WI38 (cell line): ENCODE measurements around the gene PLPPR3.
A peak's percentile ranks its signal among the peaks of the same experiment; 100 is the strongest.

Experiments
- H3K4me3 ChIP-seq: 2 replicates; pipeline ENCODE4 v1.5.1; 2011; ENCODE audit warnings: low read depth, mild to moderate bottlenecking, control low read depth, low read length
- CTCF ChIP-seq: IDR thresholded peaks from 2 replicates; pipeline ENCODE4 v1.5.1; 2012; ENCODE audit warnings: low read depth, mild to moderate bottlenecking, control low read depth, low read length

PLPPR3 gene

DNA sequence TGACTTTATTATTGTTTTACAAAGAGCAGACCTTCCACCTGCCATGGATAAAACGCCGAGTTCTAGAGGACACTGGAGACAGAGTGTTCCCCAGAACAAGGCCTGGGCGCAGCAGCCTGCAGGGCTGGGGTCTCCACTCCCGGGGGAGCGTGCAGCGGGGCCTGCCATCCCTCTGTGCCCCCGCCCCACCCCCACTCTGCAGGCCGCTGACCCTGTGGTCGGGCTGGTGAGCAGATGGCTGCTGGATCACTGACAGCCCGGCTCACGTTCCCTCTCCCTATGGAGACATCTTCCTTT lies 33.1 kb downstream of the PLPPR3 start:
- no peak overlapping the region for H3K4me3 ChIP-seq
- TF ChIP-seq CTCF: no peak

- no peak overlapping the region for H3K4me3 ChIP-seq
- TF ChIP-seq CTCF: no peak
These were observed 34.2 kb downstream of the PLPPR3 start for GRCh38 chr19:787536-787935.

DNA sequence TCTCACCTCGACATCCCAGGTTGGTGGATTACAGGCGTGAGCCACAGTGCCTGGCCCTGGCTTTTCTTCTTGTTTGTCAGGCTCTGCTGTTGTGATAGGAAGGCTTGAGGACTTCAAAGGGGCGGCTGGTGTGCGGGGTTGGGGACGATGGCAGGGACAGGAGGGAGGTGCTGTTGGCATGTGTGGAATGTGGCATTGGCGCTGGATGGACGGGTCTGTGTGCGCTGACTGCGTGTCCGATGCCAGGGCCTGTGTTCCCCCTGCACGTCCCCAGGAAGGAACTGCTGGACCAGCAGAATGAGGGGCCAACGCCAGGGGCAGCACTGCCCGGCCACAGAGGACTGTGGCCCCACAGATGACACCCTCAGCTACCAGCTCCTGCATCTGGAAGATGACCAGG lies 37.2 kb downstream of the PLPPR3 start:
- no peak overlapping the region for H3K4me3 ChIP-seq
- TF ChIP-seq CTCF: no peak

GRCh38 chr19:782878-783668 lies 38.7 kb downstream of the PLPPR3 start:
- peak overlapping the region; percentile 44 for H3K4me3 ChIP-seq
- no peak for TF ChIP-seq CTCF

DNA sequence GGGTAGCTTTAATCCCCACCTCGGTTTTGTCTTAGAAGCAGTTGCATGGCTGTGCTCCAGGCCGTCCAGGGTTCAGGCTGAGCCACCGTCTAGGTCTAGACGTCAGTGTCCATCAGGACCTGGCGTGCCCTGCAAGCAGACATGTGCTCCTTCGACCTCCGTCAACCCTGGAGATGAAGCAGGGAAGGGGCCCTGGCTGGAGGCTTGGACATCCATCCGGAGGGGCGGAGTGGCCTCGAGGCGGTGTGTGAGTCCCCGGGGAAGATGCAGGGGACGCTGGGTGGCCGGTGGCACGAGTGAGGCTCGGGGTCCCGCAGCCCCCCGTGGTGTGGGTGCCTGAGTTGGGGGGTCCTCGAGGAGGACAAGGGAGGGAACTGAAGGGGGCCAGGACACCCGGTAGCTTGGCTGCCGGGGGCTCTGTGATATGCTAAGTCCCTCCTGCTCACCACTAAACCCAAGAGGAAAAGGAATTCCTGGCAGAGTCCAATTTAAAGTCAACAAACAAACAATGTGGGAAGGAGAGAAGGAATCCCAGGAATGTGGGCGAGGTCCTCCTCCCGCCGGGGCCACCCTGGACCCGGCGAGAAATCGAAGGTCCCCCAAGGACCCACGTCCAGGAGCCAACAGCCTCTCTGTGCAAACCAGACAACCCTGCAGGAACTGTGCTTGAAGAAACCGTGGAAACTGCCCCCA lies 39.4 kb downstream of the PLPPR3 start:
- peak overlapping the region; percentile 44 for H3K4me3 ChIP-seq
- no peak for TF ChIP-seq CTCF

DNA sequence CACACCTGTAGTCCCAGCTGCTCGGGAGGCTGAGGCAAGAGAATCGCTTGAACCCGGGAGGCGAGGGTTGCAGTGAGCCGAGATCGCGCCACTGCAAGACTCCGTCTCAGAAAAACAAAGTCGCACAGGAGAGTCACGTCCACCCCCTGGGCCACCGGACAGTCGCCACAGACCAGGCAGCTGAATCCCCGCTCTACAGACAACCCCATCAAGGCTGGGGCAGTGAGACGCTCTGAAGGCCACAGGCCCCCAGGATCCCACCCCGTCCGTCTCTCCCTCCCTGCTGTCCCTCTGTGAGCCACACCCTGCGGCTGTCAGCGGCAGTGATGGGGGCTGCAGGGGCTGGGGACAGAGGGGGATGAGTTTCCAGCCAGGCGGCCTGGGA lies 40.0 kb downstream of the PLPPR3 start:
- peak overlapping the region; percentile 44 for H3K4me3 ChIP-seq
- TF ChIP-seq CTCF: no peak

DNA sequence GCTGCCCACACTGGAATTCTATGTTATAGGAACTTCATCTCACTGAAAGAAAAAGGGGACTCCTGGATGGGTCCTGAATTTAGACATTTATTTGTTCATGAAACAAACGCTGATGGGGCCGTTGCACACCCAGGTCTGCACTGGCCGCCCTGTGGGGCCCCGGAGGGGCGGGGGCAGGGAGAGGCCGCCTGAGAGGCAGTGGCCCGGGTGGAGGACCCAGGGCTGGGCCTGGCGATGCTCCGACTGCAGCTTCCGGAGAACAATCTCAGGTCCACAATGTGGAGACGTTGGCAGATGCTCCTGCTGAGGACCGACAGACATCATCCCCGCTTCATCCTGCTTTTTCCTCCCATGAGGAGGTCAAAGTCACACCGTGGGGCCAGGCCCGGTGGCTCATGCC lies 40.8 kb downstream of the PLPPR3 start:
- H3K4me3 ChIP-seq: no peak overlapping the region
- TF ChIP-seq CTCF: no peak
